NB4 (cell line): Measurements from ENCODE around the gene AOPEP.

Experiments used
- MAX ChIP-seq: IDR thresholded peaks from 2 replicates; pipeline ENCODE4 v1.6.1; 2011; ENCODE audit warnings: low read depth, low read length
- MYC ChIP-seq: IDR thresholded peaks from 2 replicates; pipeline ENCODE4 v1.6.1; 2011; ENCODE audit warnings: low read depth, low read length
- POLR2A ChIP-seq: IDR thresholded peaks from 2 replicates; pipeline ENCODE4 v1.6.1; 2011; ENCODE audit warnings: mild to moderate bottlenecking; ENCODE audit not compliant: insufficient read length; ENCODE audit errors: extremely low read depth
- TF ChIP-seq, protein P1 (sequence below): IDR thresholded peaks from one replicate; pipeline ENCODE4 v1.5.1; 2012; ENCODE audit warnings: low read depth, low read length

DNA sequence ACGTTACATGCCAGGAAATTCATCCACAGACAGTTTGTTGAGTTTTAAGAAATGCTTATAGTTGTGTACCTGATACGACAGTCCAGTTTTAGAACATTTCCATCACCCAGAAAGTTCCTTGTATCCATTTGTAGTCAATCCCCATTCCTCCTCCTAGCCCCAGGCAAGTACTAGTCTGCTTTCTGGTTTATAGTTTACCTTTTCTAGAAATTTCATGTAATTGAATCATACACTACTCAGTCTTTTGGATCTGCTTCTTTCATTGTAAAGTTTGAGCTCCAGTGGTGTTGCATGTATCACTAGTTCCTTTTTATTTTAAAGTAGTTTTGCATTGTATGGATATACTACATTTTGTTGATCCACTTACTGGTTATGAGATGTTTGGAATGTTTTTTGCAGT is 291.2 kb downstream of the AOPEP start:
- TF ChIP-seq, protein P1, sequence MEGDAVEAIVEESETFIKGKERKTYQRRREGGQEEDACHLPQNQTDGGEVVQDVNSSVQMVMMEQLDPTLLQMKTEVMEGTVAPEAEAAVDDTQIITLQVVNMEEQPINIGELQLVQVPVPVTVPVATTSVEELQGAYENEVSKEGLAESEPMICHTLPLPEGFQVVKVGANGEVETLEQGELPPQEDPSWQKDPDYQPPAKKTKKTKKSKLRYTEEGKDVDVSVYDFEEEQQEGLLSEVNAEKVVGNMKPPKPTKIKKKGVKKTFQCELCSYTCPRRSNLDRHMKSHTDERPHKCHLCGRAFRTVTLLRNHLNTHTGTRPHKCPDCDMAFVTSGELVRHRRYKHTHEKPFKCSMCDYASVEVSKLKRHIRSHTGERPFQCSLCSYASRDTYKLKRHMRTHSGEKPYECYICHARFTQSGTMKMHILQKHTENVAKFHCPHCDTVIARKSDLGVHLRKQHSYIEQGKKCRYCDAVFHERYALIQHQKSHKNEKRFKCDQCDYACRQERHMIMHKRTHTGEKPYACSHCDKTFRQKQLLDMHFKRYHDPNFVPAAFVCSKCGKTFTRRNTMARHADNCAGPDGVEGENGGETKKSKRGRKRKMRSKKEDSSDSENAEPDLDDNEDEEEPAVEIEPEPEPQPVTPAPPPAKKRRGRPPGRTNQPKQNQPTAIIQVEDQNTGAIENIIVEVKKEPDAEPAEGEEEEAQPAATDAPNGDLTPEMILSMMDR: no peak
- TF ChIP-seq POLR2A (no peak), MAX (no peak), MYC (no peak)
